GM18498 (cell line): ENCODE results near the gene NUP42.
"Not testable (repeated sequence)": the region's sequence is repeated elsewhere in the genome, so short reads cannot be mapped to it uniquely, and the experiment has no call there.

ENCODE experiments used
- ATAC-seq: cut with Tn5 transposase; IDR thresholded peaks from one replicate; pipeline ENCODE4 v1.9.1; 2021; ENCODE audit warnings: mild to moderate bottlenecking, moderate library complexity; ENCODE audit not compliant: unreplicated experiment

NUP42 gene

GRCh38 chr7:23181684-23182553 is at the start of gene NUP42:
NUP42 (plus strand) TSS chr7:23182048; CDS start chr7:23182086, 38 bp downstream.
- peak; percentile 95 for ATAC-seq

DNA sequence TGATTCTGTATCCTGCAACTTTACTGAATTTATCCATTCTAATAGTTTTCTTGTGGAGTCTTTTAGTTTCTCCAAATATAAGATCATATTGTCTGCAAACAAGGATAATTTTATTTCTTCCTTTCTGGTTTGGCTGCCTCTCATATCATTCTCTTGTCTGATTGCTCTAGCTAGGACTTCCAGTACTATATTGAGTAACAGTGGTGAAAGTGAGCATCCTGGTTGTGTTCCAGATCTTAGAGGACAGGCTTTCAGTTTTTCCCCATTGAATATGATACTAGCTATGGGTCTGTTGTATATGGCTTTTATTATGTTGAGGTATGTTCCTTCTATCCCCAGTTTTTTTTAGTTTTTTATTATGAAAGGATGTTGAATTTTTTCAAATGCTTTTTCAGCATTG is 48.1 kb upstream of the NUP42 start:
- no peak for ATAC-seq

- no peak for ATAC-seq
These were observed 46.1 kb upstream of the NUP42 start for GRCh38 chr7:23135755-23136154.

GRCh38 chr7:23136216-23136615 is 45.6 kb upstream of the NUP42 start:
- no peak for ATAC-seq

GRCh38 chr7:23157679-23158078 is 24.2 kb upstream of the NUP42 start:
- no peak for ATAC-seq

DNA sequence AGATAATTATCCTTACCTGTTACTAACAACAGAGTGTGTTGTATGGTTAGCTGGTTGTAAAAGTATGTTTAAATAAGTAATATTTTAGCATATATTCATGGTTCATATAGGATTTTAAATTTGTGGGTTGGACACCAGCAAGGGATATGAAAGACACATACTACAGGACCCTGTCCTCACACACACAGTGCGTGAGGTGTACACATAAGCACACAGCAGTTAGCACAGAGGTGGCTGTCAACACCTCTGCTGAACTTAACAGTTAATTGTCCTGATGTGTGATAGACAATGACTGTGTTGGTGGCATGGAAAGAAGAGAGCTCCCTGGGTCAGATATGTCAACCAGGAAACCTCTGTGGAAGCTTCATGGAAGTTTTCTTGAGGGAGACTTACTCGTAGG is 23.3 kb upstream of the NUP42 start:
- no peak for ATAC-seq

DNA sequence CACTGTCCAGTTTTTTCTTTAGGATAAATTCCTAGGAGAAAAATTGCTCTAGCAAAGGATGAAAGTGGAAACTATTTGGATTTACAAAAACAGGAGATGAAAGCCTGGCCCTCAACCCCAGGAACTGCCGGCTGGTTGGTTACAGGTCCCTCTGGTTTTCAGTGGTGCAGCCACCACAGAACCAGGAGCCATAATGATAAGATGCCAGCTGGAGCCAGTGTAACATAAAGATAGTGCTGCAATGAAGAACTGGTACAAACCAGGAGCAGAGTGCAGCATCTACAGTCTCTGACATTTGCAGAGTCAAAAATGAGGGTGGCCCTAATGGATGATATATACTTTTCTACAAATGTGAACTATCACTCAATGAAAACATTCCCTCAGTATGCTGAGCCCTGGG is 20.4 kb upstream of the NUP42 start:
- ATAC-seq, result no peak

DNA sequence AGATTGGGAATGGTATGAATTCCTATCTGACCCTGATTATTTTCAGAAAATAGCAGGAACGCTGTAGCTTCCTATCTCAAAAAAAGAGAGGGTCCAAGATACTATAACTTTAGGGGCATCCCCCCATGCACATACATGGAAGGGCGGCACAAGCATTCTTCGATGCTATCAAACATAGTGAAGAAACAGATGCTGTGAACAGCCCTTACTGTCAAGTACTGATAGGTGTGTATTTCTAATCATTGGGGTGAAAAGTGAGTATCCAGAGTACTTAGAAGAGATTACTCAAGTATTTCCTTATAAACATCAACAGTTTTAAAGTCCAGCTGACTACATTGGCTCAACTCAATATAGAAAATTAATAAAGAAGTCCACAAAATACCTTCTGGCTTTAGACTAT is 17.0 kb upstream of the NUP42 start:
- no peak for ATAC-seq

DNA sequence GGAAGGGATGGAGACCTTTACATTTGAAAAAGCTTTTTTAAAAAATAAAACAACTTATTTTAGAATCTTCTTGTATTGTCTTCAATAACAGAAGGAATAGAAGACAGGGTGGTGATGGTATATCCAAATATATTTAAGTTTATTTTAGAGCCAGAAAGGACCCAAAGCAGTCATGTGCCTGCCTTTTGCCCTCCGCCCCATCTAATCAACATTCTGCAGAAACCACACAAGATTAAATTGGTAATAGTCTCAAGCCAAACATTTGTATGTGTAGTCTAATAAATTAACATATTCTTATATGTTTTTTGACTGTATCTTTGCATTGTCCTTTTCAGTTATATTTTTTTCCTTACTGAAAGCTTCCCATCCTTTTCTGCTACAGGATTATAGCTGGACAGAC is 16.5 kb upstream of the NUP42 start:
- ATAC-seq, result no peak

- no peak for ATAC-seq
These were observed 14.2 kb upstream of the NUP42 start for GRCh38 chr7:23167691-23168090.

DNA sequence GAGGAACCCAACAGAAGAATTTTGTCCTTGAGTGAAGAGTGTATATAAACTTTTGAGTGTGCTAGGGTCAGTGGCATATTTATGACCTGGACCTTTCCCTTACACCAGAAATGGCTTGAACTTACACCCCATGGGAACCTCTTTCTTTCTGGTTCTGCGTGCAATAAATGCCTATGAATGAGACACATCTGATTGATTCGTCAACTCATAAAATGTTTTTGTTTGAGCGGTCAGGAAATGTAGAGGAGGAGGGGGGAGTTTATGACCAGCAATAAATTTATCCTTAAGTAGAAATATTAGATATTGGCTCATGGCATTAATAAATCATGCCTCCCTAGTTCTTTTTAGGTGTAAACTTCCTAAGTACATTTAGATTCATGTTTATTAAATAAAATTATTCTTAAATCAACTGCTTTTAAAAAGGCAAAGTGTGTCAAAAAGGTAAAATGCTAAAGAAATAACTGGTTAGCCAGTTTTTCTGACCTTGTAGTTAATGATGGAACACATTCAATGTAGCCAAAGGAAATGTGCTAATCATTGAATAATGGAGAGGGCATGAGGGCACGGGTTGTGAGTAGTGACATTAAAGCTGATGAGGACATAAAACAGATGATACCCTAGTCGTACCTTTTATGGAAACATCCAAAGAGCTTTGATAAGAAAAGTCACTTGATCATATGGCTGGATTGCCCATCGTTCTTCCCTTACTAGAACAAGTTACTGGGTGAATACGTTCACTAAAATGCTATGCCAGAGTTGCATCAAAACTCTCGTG is 13.6 kb upstream of the NUP42 start:
- no peak for ATAC-seq

DNA sequence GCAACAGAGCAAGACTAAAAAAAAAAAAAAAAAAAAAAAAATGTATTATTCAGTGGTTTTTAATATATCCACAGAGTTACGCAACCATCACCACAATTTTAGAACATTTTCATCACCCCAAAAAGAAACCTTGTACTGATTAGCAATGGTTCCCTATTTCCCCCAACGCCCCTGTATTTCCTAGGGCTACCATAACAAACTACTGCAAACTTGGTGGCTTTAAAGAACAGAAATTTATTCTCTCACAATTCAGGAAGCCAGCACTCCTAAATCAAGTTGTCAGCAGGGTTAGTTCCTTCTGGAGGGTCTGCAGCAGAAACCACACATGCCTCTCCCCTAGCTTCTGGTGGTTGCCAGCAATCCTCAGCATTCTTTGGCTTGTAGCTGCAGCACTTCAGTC is 5.9 kb upstream of the NUP42 start:
- ATAC-seq, result no peak

- no peak for ATAC-seq
These were observed 1.6 kb downstream of the NUP42 start for GRCh38 chr7:23183279-23184012.

DNA sequence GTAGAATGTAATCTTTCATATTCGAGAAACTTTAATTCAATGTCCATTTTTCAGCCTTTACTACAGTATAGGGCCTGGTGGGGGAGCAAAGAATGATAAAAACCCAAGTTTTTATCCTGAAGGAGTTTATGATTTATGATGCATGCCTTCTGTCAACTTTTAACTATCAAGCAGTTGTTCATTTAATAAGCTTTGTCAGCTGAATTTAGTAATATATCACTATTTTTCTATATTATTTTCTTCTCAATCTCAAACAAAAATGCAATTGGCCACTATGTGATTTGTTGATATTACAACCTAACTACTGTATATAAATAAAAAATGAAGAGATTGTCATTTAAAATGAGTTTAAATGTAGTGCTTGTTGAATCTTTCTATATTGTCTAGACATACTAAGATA is 2.4 kb downstream of the NUP42 start:
- no peak for ATAC-seq

DNA sequence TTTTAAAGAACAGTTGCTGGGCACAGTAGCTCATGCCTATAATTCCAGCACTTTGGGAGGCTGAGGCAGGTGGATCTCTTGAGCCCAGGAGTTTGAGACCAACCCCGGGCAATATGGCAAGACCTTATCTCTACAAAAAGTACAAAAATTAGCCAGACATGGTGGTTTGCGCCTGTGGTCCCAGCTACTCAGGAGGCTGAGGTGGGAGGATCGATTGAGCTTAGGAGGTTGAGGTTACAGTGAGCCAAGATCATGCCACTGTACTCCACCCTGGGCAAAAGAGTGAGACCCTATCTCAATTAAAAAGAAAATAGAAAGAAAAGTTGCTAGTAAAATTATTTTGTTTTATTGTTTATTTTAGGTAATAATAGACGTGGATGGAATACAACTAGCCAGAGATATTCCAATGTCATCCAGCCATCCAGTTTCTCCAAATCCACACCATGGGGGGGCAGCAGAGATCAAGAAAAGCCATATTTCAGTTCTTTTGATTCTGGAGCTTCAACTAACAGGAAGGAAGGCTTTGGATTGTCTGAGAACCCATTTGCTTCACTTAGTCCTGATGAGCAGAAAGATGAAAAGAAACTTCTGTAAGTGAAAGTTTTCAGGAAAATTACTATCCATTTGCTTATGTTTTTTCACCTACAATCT is 3.0 kb downstream of the NUP42 start:
- no peak for ATAC-seq

- no peak for ATAC-seq
These were observed 4.1 kb downstream of the NUP42 start for GRCh38 chr7:23185980-23186379.

- ATAC-seq, result no peak
These were observed 9.2 kb downstream of the NUP42 start for GRCh38 chr7:23191022-23191421.

DNA sequence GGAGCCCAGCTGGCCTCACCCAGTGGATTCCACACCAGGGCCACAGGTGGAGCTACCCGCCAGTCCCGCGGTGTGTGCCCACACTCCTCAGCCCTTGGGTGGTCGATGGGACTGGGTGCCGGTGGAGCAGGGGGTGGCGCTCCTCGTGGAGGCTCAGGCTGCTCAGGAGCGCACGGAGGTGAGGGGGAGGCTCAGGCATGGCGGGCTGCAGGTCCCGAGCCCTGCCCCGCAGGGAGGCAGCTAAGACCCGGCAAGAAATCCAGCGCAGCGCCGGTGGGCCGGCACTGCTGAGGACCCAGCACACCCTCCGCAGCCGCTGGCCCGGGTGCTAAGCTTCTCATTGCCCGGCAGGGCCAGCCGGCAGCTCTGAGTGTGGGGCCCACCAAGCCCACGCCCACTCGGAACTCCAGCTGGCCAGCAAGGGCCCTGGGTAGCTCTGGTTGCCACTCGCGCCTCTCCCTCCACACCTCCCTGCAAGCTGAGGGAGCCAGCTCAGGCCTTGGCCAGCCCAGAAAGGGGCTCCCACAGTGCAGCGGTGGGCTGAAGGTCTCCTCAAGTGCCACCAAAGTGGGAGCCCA is 11.9 kb downstream of the NUP42 start:
- ATAC-seq, result not testable (repeated sequence)

GRCh38 chr7:23196306-23196705 is 14.5 kb downstream of the NUP42 start:
- ATAC-seq, result no peak

- ATAC-seq, result not testable (repeated sequence)
These were observed 15.9 kb downstream of the NUP42 start for GRCh38 chr7:23197745-23198144.

- no peak for ATAC-seq
These were observed 18.5 kb downstream of the NUP42 start for GRCh38 chr7:23200331-23200730.
